ENCODE measurements around the gene USF3.

The USF3 gene, protein sequence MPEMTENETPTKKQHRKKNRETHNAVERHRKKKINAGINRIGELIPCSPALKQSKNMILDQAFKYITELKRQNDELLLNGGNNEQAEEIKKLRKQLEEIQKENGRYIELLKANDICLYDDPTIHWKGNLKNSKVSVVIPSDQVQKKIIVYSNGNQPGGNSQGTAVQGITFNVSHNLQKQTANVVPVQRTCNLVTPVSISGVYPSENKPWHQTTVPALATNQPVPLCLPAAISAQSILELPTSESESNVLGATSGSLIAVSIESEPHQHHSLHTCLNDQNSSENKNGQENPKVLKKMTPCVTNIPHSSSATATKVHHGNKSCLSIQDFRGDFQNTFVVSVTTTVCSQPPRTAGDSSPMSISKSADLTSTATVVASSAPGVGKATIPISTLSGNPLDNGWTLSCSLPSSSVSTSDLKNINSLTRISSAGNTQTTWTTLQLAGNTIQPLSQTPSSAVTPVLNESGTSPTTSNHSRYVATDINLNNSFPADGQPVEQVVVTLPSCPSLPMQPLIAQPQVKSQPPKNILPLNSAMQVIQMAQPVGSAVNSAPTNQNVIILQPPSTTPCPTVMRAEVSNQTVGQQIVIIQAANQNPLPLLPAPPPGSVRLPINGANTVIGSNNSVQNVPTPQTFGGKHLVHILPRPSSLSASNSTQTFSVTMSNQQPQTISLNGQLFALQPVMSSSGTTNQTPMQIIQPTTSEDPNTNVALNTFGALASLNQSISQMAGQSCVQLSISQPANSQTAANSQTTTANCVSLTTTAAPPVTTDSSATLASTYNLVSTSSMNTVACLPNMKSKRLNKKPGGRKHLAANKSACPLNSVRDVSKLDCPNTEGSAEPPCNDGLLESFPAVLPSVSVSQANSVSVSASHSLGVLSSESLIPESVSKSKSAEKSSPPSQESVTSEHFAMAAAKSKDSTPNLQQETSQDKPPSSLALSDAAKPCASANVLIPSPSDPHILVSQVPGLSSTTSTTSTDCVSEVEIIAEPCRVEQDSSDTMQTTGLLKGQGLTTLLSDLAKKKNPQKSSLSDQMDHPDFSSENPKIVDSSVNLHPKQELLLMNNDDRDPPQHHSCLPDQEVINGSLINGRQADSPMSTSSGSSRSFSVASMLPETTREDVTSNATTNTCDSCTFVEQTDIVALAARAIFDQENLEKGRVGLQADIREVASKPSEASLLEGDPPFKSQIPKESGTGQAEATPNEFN (N-terminal part only)

DNA sequence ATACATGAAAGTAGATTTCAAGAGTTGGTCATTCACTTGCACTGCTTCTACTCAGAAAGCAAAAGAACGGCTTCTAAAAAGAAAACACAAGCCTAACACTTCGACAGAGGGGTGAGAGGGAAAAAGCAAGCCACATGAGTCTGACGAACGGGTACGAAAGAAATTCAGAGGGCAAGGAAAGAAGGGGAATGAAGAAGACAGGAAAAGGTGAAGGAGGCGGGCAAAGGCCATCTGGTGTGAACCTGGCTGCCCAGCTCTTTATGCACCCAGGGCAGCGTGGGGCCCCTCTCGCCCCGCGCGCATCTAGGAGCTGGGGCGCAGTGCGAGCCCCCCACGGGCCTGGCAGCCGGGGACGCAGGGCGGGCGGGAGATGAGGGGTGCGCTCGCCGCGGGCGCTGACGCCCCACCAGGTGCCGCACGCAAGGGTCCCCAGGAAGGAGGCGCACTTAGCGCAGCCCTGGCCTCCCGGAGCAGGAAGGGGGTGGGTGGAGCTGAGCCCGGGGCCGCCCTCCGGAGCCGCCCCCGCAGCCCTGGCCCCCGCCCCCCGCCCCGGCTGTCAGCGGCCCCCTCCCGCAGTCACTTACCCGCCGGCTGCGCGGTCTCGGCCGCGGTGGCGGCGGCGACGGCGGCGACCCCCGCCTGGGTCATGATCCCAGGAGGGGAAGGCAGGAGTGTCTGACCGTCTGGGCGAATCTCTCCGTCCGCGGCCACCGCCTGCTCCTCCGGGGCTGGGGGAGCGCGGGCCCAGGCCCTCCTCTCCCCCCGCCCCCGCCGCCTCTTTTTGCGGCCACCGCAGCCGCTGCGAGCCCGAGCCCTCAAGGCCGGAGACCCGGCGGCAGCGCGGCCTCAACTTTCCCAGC lies at the start of gene USF3:
Gene USF3 (minus strand): TSS at position 857 of the 860 bp plus-strand sequence. CDS start 21,764 bp downstream, outside the sequence.
- peak; percentile 67 to 74 for DNase-seq (ENCODE audit: low read depth in 2 of 2)

DNA sequence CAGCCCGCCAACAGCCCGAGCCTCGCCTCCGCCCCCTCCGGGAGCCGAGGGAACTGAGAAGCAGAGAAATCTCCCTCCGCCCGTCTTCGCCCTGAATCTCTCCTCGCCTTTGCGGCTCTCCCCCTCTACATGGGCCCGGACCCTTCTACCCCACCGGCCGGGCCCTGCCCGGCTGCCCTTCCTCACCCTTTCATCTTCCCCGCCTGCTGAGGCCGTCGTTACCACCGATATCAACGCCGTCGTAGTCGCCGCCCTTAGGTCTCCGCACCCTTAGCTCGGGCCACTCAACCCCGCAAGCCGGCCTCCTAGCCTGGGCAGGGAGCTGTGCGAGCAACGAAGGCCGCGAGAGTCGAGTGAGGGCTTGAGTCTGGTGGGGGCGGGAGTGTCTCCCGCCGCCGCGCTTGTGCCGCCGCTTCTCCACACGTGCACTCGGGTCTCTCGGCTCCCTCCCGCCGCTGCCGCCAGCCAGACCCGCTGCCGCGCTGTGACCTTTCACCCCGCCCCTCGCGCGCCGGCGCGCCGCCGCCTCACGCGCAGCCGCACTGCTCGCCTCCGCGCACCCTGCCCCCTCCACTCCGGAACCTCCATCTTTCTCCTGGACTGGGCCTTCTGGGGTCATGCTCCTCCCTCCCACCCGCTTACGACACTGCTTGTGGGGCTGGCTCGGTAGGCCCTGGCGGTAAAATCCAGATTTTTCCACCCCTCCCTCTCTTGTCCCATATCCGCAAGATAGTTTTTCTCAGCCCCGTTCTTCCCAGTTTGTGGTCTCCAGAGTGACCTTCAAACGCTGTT lies 49.5 kb upstream of the USF3 start, which contains the start of gene NAA50:
Gene NAA50 (minus strand): TSS at position 494 of the 792 bp plus-strand sequence. CDS start 300 bp downstream, at position 194.
- DNase-seq (ENCODE audit: low read depth in 2 of 2): peak; percentile 89 to 91

DNA sequence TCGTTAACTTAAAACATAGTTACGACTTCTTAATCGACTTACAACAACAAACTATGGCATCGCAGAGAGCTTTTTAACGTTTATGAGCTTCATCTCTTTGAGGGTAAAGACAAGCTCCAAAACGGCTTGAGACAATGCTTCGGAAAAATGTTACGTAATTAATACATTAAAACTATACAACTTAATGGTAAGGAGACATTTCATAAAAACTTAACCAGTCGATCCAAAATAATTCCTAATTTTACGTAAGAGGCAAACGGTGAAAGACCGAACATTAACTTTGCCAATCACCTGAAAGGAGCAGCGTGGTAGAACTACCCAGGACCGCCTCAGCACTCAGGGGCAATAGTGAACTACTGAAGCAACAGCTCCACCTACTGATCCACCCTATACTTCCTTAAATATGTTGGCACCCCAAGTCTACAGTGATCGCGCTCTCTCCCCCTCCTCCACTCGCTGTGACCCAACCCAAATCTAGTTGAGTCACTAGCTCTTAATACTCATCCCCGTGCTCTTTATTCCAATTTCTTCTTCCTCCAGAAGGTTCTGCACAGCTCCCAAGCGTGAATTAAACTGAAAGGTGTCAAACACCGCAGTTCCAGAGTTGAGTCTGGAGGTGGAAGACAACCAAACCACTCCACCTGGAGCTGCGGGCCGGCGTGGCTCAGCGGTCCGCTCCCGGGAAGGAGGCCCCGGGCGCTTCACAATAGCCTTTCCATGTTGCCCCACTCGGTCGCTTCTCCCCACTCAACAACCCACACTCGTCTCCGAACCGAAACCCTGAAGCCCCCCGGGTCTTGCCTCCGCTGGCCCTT lies 48.7 kb upstream of the USF3 start:
- DNase-seq (ENCODE audit: low read depth in 2 of 2): peak; percentile 46 to 56

DNA sequence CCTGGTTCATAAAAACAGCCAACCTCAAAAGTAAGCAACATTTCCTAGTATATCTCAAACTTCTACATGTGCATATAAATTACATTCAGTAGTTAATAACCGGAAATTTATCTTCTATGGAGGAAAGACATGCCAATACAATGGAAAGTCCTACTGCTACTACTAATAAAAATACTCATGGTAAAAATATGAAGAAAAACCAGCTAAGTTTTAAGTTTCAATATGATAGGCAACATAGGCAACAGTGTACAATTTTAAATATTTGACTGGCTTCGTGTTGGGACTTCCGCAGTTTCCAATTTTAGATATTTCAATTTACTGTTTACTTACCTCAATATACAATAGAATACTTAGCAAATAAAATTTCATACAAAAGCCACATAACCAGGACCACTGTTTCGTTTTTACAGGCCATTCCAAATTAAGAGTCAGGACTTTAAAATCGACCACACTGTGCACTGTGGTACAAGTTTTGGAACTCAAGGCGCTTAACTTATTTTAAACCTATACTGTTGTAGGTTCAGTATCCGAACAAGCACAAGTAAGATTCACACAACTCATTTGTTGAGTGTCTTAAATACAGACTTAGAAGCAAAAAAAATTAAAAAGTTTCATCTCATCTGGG lies 46.7 kb upstream of the USF3 start:
- DNase-seq (ENCODE audit: low read depth in 2 of 2): no peak

DNA sequence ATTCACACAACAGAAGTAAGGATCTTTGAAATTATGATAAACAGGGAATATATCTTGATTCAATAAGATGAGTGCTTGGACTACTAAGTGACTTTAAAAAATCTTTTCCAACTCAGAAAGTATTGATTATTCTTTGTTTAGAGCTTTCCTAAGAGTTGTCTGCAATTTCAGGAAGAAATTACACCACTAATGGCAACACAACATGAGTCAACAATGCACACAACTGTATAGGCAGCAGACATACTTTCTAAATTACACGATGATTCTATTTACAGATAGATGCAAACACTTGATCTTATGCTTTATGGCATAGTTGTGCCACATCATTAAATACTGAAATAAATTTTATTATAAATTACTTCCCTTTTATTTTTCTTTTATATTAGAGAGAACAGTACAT lies 45.2 kb upstream of the USF3 start:
- DNase-seq (ENCODE audit: low read depth in 2 of 2): no peak

DNA sequence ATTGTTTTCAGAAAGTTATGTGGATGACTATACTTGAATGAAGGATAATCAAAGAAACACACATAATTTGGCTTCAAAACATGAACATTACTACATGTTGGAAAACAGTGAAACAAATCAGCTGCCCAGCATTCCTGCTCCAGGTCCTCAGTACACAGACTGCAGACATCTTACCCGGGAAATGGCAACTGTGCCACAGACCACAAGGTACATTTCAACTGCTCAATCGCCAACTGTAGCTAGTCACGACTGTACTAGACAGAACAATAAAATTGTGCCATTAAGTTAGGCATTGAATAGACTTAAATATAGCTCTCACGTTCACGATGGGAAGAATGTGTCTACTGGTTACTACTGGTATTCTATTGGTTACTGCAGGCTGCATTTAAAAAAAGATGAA lies 44.6 kb upstream of the USF3 start:
- DNase-seq (ENCODE audit: low read depth in 2 of 2): no peak

DNA sequence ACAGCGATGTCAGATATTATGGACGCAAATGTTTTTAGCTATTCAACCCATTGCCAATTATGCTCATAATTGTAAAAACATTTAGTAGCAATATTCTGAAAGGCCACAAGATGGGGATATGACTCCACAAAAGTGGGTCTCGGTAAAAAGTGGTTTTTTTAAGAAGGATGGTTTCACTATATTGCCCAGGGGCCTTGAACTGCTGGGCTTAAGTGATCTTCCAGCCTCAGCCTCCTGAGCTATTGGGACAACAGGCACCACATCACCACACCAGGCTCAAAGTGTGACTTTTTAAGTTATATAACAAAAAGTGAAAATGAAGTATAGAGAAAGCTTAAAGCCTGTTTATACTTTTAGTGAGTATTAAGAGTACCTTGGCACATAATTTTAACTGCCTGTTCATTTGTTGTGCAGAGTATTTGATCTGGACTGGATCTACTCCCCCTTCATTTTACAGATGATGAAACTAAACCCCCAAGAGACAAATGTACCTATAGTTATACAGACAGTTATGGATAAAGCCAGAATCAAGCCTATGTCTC lies 40.2 kb upstream of the USF3 start:
- DNase-seq (ENCODE audit: low read depth in 2 of 2): no peak

DNA sequence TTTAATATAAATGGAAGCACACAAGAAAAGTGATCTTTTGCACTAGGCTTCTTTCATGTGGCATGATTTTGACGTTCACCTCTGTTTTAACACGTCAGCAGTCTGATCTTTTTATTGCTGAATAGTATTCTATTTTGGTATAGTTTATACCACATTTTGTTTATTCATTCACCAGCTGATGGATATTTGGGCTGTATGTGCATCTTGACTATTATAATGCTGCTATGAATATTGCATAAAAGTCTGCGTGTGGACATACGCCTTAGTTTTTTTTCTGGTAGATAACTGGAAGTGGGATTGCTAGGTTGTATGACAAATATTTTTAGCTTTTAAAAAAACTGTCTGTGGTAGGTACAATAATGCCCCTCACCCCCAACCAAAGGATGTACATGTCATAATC lies 35.3 kb upstream of the USF3 start:
- DNase-seq (ENCODE audit: low read depth in 2 of 2): no peak

DNA sequence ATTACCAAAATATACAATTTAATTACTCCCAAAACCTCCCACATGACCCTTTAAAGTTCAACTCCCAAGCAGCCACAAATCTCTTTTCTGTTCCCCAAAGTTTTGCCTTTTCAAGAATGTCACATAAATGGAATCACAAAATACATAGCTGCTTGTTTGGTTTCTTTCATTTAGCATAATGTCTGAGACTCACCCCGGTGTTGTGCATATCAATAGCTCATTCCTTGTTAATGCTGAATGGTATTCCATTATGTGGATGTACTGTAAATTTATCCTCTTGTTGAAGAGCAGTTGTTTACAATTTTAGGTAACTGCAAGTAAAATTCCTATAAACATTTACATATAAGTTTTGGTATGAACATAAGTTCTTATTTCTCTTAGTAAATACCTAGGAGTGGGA lies 34.1 kb upstream of the USF3 start:
- no peak for DNase-seq (ENCODE audit: low read depth in 2 of 2)

DNA sequence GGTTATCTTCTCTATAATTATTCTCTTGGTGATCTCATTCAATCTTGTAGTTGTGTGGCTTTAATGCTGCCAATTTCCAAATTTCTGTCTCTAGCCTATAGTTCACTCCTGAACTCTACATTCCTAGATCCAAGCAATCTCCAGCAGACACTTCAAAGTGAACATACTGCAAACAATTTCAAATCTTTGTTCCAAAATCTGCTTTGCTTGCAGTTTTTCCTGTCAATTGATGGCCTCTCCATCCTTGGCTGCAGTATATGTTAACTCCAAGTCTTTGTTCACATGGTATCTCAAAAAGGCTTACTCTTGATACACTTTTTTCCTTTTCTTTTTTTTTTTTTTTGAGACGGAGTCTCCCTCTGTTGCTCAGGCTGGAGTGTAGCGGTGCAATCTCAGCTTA lies 32.2 kb upstream of the USF3 start:
- DNase-seq (ENCODE audit: low read depth in 2 of 2): no peak

DNA sequence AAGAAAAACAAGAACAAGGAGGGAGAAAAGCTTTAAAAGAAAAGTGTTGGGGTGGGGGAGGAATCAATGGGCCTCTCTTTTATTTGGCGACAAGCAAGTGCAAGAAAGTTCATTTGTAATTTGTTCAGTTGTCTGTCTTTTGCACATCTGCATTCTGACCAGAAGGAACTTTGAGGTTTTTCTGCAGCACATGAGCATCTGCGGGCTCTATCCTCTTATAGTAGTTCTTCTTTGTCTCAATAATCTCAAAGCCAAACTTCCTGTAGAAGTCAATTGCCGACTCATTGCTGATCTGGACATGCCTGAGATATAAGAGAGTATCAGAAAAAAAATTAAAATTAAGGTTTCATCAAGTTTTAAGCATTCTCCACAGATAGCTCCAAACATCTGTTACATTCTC lies 25.2 kb upstream of the USF3 start:
- DNase-seq (ENCODE audit: low read depth in 2 of 2): no peak

DNA sequence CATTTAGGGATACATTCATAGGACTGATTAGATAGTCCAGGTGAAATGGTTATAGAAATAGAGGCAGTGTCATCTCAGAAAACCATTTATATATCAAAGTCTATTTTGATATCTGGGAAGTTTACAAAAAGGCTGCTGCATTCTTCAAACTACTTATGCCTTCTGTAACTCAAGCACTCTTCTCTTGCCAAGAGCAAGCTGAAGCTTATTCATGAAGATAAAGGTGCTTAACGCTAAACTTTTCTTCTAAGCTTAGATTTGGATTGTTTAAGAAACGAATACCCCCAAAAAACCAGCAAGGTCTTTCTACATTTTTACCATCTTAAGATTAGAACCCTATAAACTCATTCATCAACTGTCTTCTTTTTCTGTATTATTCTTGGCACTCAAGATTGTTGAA lies 23.3 kb upstream of the USF3 start:
- no peak for DNase-seq (ENCODE audit: low read depth in 2 of 2)

DNA sequence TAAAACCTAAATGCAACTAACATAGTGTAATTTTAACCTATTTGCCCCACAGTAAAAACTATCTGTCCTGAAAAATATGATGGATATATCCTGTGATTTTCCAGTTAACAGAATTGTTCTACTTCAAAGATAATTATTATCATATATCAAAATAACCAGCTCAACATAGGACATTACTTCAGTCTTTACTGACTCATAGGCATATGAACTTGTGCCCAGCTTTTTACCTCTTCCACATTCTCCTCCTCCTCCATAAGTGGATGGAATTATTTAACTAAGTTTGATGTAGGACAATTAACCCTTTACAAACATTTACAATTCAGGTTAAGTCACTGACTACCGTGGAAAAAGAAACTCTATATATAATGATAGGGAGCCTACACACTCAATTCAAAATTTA lies 22.9 kb upstream of the USF3 start:
- DNase-seq (ENCODE audit: low read depth in 2 of 2): no peak

DNA sequence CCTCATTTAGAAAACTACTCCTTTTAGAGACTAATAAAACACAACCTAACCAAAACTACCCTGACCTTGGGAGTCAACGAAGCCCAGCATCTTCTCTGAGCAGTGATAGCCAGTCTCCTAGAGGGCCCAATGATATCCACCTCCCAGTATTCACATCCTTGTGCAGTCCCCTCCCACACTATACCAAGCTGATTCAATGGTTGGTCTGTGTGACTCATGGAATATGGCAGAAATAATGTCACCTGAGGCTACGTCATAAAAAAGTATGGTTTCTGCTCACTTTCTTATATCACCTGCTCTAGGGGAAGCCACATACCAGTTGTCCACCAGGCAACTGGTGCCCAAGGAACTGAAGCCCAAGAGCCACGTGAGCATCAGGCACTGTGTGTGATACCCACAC lies 21.4 kb upstream of the USF3 start:
- no peak for DNase-seq (ENCODE audit: low read depth in 2 of 2)

DNA sequence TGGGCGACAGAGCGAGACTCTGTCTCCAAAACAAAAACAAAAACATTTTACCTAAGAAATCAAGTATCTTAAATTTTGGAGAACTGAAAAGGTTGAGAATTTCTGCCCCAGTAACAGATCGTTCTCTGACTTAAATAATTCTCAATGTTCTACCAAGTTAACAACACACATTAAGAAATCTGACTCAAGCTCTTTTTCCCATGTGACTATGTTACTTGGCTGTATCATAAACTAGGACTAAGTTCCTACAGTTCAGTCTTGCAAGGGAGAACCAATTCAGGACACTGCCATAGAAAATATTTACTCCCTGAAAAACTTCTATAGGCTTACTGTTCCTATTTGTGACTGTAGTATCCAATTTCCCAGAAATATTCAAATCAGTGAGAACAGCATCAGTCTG lies 20.9 kb upstream of the USF3 start:
- no peak for DNase-seq (ENCODE audit: low read depth in 2 of 2)

DNA sequence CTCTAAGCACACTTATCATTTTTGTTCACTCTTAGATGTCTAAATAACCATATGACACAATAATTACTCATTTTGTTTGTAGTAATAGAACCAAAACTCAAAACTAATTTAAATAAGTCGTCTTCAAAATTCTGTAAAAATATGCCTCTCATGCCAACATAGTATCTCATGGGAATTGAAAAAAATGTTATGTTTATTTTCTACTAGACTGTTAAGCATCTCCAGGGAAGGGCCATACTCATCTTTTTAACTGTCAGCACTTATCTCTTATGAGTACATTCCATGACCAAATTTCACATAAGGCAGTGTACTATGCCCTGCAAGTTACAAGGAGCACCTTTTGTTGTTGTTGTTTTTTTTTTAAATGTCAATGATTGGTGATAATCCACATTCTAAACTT lies 18.3 kb upstream of the USF3 start:
- no peak for DNase-seq (ENCODE audit: low read depth in 2 of 2)

DNA sequence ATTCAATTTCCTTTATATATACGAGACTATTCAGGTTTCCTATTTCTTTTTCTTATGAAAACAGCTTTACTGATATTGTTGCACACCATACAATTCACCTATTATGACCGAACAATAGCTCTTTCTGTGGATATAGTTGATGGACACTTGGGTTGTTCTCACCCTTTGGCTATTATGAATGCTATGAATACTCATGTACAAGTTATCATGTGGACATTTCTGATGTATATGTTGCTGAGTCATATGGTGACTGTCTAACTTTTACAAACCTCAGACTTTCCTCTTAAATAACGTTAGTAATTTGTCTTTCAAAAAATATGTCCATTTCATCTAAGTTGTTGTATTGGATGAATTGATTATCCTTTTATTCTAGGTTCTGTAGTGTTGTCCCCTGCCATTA lies 15.7 kb upstream of the USF3 start:
- DNase-seq (ENCODE audit: low read depth in 2 of 2): no peak

DNA sequence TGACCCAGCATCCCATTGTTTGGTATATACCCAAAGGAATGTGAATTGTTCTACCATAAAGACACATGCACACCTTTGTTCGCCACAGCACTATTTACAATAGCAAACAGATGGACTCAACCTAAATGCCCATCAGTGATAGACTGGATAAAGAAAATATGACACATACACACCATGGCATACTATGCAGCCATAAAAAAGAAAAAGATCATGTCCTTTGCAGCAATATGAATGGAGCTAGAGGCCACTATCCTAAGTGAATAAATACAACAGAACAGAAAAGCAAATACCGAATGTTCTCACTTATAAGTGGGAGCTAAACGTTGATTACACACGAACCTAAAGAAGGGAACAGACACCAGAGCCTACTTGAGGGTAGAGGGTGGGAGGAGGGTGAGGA lies 11.4 kb upstream of the USF3 start:
- DNase-seq (ENCODE audit: low read depth in 2 of 2): no peak

DNA sequence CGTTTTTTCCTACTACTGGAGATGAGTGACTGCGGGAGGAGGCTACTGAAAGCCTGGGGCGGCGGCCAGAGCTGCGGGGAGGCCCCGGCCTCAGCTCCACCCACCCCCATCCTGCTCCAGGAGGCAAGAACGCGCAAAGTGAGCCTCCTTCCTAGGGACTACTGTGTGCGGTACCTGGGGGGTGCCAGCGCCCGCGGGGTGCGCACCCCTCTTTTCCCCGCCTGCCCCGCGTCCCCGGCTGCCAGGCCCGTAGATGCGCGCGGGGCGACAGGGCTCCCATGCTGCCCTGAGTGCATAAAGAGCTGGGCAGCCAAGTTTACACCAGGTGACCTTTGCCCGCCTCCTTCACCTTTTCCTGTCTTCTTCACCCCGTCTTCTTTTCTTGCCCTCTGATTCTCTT lies 2.5 kb upstream of the USF3 start:
- no peak for DNase-seq (ENCODE audit: low read depth in 2 of 2)

Data from stimulated activated CD8-positive, alpha-beta memory T cell treated with anti-CD3 and anti-CD28 coated beads, Interleukin-2, amount 100 ng/mL, for 1 hour (primary cell).